Measurements from ENCODE around the gene TCN2. TPM values are rescaled to one million over a fixed set of nuclear protein-coding genes. Genes with fewer than 3 reads are reported as not detected.
A peak's percentile ranks its signal among the peaks of the same experiment; 100 is the strongest.

TCN2 gene
- total RNA-seq, 2 donors from 2014 or later: 16.7 to 40.7 TPM

GRCh38 chr22:30573594-30574094, 33.3 kb upstream of the TCN2 start:
- intact Hi-C loops (cut with DNase I): no loop called here
- Histone ChIP-seq H3K27me3 (replicated peaks; ENCODE audit: insufficient read depth) (no peaks in the 10 kb centered on the region), H3K4me1 (replicated peaks) (peaks cover 2% of the 10 kb centered on the region), H3K36me3 (peaks cover 16 to 19% of the 10 kb centered on the region in 2 donors), H3K27ac (no peak overlapping the region), H3K4me3 (no peak overlapping the region), H3K9me3 (no peaks in the 10 kb centered on the region)
- 45% methylated on average over 7 of the region's 7 CpGs for WGBS
- DNase-seq (ENCODE audit: low spot score): no peak
- TF ChIP-seq CTCF (IDR thresholded peaks at IDR 0.05) (no peak), POLR2AphosphoS5 (IDR thresholded peaks at IDR 0.05) (no peak), POLR2A (IDR thresholded peaks at IDR 0.05) (no peak)

DNA sequence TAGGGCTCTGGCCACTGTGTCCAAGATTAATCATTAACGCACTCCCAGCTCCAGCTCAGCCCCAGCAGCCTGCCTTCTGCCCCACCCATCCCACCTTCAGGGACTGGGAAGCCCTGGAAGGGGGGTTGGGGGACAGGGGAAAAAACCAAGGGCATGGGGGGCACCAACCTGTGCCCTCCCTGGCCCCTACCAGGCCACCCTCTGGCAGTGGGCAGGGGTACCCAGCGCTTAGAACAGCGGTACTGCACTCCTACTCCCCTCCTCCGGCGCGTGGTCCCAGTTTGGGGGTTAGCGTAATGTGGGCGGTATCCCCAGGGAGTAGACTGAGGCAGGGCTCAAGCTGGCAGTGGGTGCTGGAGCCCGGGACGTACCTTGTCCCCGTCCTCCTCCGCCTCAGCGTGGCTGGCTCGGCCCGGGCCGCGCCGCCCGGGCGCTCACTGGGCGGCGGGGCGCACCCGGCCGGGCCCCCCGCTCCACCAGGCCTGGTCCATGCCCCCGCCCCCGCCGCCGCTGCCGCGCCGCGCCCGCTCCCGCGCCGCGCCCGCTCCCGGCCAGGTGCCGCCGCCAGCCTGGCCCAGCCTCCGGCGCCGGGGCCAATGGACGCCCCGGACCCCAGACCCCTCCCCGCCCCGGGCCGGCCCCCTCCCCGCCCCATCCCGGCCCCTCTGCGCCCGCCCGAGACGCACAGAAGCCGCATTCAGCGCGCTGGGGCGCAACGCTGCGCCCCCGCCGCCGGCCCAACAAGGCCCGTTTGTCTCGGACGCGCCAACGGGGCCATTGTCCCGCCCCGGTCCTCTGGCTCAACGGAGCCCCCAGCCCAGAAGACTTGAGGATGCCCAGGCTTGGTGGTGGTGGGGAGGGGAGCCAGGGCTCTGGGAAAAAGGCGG, 32.6 kb upstream of the TCN2 start, which contains the start of gene GAL3ST1:
Gene GAL3ST1, minus strand, starts transcription at position 571 of the 887 bp plus-strand sequence. CDS start 17,273 bp downstream, outside the sequence.
- Histone ChIP-seq H3K36me3 (peaks cover 22 to 23% of the 10 kb centered on the region in 2 donors), H3K27ac (no peak within 1 kb of the TSS), H3K9me3 (no peaks in the 10 kb centered on the region), H3K27me3 (replicated peaks; ENCODE audit: insufficient read depth) (no peaks in the 10 kb centered on the region), H3K4me1 (replicated peaks) (peaks cover 2% of the 10 kb centered on the region), H3K4me3 (peak within 1 kb of the TSS; percentile 8 to 21)
- intact Hi-C loops (cut with DNase I): no loop called here
- no peak for TF ChIP-seq POLR2AphosphoS5 (IDR thresholded peaks at IDR 0.05)
- WGBS: 22% methylated on average over 12 of the region's 75 CpGs
- no peak for DNase-seq (ENCODE audit: low spot score)

DNA sequence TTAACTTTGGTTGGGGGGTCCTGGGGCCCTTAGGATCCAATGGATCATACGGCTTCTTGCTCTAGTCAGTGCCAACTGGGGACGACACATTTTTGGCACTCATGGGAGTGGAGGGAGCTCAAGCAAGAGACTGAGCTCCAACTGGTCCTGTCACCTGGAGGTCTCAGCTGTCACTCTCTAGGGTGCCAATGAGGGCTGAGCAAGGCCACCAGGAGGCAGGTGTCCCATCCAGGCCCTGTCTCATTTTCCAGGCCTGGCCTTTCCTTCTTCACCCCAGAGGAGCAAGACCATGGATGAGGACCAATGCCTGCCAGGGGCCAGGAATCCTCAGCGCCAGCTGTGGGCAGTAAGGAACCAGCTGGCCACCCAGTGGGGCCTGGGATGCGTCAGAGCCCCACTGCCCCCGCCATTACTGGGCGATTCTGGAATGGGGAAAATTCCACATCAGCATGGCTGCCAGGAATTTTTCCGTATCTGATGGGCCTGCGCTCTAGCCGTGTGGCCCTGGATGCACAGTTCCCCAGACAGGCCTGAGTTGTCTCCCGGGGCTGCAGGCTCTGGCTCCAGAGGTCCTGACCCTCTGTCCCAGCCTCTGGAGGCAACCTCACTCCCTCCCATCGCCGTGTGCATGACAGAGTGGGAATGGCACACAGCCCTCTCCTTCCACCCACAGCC, 31.8 kb upstream of the TCN2 start:
- Histone ChIP-seq H3K27me3 (replicated peaks; ENCODE audit: insufficient read depth) (no peaks in the 10 kb centered on the region), H3K36me3 (peaks cover 28 to 31% of the 10 kb centered on the region in 2 donors), H3K27ac (no peak overlapping the region), H3K4me3 (peak overlapping the region; percentile 8 to 21), H3K4me1 (replicated peaks) (peaks cover 2% of the 10 kb centered on the region), H3K9me3 (no peaks in the 10 kb centered on the region)
- intact Hi-C loops (cut with DNase I): no loop called here
- TF ChIP-seq POLR2AphosphoS5 (IDR thresholded peaks at IDR 0.05) (no peak), POLR2A (IDR thresholded peaks at IDR 0.05) (no peak), CTCF (IDR thresholded peaks at IDR 0.05) (no peak)
- WGBS: 55% methylated on average over 11 of the region's 12 CpGs
- no peak for DNase-seq (ENCODE audit: low spot score)

- Histone ChIP-seq H3K27me3 (replicated peaks; ENCODE audit: insufficient read depth) (no peaks in the 10 kb centered on the region), H3K27ac (no peak overlapping the region), H3K4me1 (replicated peaks) (peaks cover 2% of the 10 kb centered on the region), H3K4me3 (no peak overlapping the region), H3K36me3 (peaks cover 36 to 38% of the 10 kb centered on the region in 2 donors), H3K9me3 (no peaks in the 10 kb centered on the region)
- intact Hi-C loops (cut with DNase I): no loop called here
- TF ChIP-seq POLR2AphosphoS5 (IDR thresholded peaks at IDR 0.05): no peak
- TF ChIP-seq CTCF (IDR thresholded peaks at IDR 0.05): no peak
- 72% methylated on average over 15 of the region's 15 CpGs for WGBS
- no peak for DNase-seq (ENCODE audit: low spot score)
These were observed 31.1 kb upstream of the TCN2 start for GRCh38 chr22:30575859-30576258.

DNA sequence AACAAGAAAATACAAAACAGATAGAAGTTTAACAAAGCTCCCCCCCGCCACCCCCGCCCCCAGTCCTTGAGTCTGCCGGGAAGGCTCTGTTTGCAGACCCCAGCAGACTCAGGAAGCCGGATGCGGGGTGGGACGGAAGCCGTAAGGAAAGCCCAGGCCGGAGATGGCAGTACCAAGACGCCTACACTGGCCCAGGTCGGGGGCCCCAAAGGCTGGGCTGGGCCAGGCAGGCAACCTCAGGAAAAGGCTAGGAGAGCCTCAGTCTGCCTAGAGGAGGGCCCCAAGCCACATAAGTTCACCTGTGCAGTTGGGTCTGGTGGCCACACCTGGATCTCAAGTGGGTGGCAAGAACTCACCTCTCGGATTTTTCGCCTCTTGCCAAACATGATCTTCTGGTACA, 28.5 kb upstream of the TCN2 start:
- intact Hi-C loops (cut with DNase I): no loop called here
- WGBS: 81% methylated on average over 12 of the region's 12 CpGs
- TF ChIP-seq POLR2AphosphoS5 (IDR thresholded peaks at IDR 0.05) (no peak), CTCF (IDR thresholded peaks at IDR 0.05) (no peak), POLR2A (IDR thresholded peaks at IDR 0.05) (no peak)
- no peak overlapping the region for H3K4me3 ChIP-seq
- no peaks in the 10 kb centered on the region for H3K9me3 ChIP-seq
- no peaks in the 10 kb centered on the region for H3K27me3 ChIP-seq (replicated peaks; ENCODE audit: insufficient read depth)
- H3K4me1 ChIP-seq (replicated peaks): peaks cover 2% of the 10 kb centered on the region
- peaks cover 49 to 55% of the 10 kb centered on the region in 2 donors for H3K36me3 ChIP-seq
- no peak for DNase-seq (ENCODE audit: low spot score)
- no peak overlapping the region for H3K27ac ChIP-seq
